Measurements from ENCODE around the gene PLVAP. TPM values are rescaled to one million over a fixed set of nuclear protein-coding genes. Genes with fewer than 3 reads are reported as not detected.

PLVAP gene
- total RNA-seq, 1 donor from 2014 or later, result not detected

- H3K27me3 Mint-ChIP-seq (ENCODE audit: low read depth), result no peaks in the 10 kb centered on the region
- intact Hi-C loops (cut with micrococcal nuclease), result no loop called here
- H3K4me3 Mint-ChIP-seq (ENCODE audit: low read depth), result peak overlapping the region; percentile 66
- no peak for DNase-seq (ENCODE audit: low spot score)
- peaks cover 30% of the 10 kb centered on the region for H3K36me3 Mint-ChIP-seq (ENCODE audit: low read depth)
- H3K27ac Mint-ChIP-seq, result peak overlapping the region; percentile 59
- H3K4me1 Mint-ChIP-seq (ENCODE audit: low read depth), result peaks cover 24% of the 10 kb centered on the region
- no peaks in the 10 kb centered on the region for H3K9me3 Mint-ChIP-seq
Observed at GRCh38 chr19:17311455-17312188, 65.5 kb downstream of the PLVAP start.

- peak overlapping the region; percentile 95 for H3K27ac Mint-ChIP-seq
- no peaks in the 10 kb centered on the region for H3K9me3 Mint-ChIP-seq
- DNase-seq (ENCODE audit: low spot score), result no peak
- intact Hi-C loops (cut with micrococcal nuclease), result loop anchor here (1.0 to 5.0 kb wide), 4 partner anchors 18 to 97 kb away; partner anchors contain the start of genes BST2, GTPBP3 and OCEL1
- H3K36me3 Mint-ChIP-seq (ENCODE audit: low read depth), result peaks cover 20% of the 10 kb centered on the region
- peak overlapping the region; percentile 98 for H3K4me3 Mint-ChIP-seq (ENCODE audit: low read depth)
- H3K4me1 Mint-ChIP-seq (ENCODE audit: low read depth), result peaks cover 26% of the 10 kb centered on the region
- no peaks in the 10 kb centered on the region for H3K27me3 Mint-ChIP-seq (ENCODE audit: low read depth)
Observed at GRCh38 chr19:17309965-17310461, 67.1 kb downstream of the PLVAP start.

GRCh38 chr19:17309198-17309964 is 67.8 kb downstream of the PLVAP start, which contains the start of gene DDA1:
DDA1 (plus strand) TSS chr19:17309563; CDS start chr19:17309655, 92 bp downstream.
- H3K4me3 Mint-ChIP-seq (ENCODE audit: low read depth), result peak within 1 kb of the TSS; percentile 98
- peak within 1 kb of the TSS; percentile 95 for H3K27ac Mint-ChIP-seq
- H3K9me3 Mint-ChIP-seq, result no peaks in the 10 kb centered on the region
- DNase-seq (ENCODE audit: low spot score), result peak; percentile 99
- H3K4me1 Mint-ChIP-seq (ENCODE audit: low read depth), result peaks cover 30% of the 10 kb centered on the region
- H3K27me3 Mint-ChIP-seq (ENCODE audit: low read depth), result no peaks in the 10 kb centered on the region
- intact Hi-C loops (cut with micrococcal nuclease), result loop anchor here (1.0 to 5.0 kb wide), 4 partner anchors 19 to 98 kb away; partner anchors contain the start of genes BST2, GTPBP3 and OCEL1
- H3K36me3 Mint-ChIP-seq (ENCODE audit: low read depth), result peaks cover 20% of the 10 kb centered on the region

GRCh38 chr19:17307876-17308377 is 69.2 kb downstream of the PLVAP start:
- no peaks in the 10 kb centered on the region for H3K27me3 Mint-ChIP-seq (ENCODE audit: low read depth)
- H3K4me3 Mint-ChIP-seq (ENCODE audit: low read depth), result peak overlapping the region; percentile 31
- H3K9me3 Mint-ChIP-seq, result no peaks in the 10 kb centered on the region
- no peak for DNase-seq (ENCODE audit: low spot score)
- H3K4me1 Mint-ChIP-seq (ENCODE audit: low read depth), result peaks cover 36% of the 10 kb centered on the region
- H3K27ac Mint-ChIP-seq, result no peak overlapping the region
- intact Hi-C loops (cut with micrococcal nuclease), result loop anchor here (5.0 kb wide), 2 partner anchors 81 to 99 kb away; partner anchors contain the start of genes BST2 and OCEL1
- peaks cover 12% of the 10 kb centered on the region for H3K36me3 Mint-ChIP-seq (ENCODE audit: low read depth)

- Mint-ChIP-seq H3K9me3 (no peaks in the 10 kb centered on the region), H3K27me3 (ENCODE audit: low read depth) (no peaks in the 10 kb centered on the region), H3K36me3 (ENCODE audit: low read depth) (peaks cover 11% of the 10 kb centered on the region), H3K4me3 (ENCODE audit: low read depth) (peak overlapping the region; percentile 87), H3K4me1 (ENCODE audit: low read depth) (peaks cover 38% of the 10 kb centered on the region), H3K27ac (peak overlapping the region; percentile 85)
- intact Hi-C loops (cut with micrococcal nuclease), result loop anchor here (5.0 kb wide), 2 partner anchors 79 to 101 kb away; partner anchors contain the start of genes BST2 and OCEL1
- no peak for DNase-seq (ENCODE audit: low spot score)
Observed at GRCh38 chr19:17306285-17306714, 70.8 kb downstream of the PLVAP start.

GRCh38 chr19:17305517-17306284 is 71.4 kb downstream of the PLVAP start, which contains the start of gene MRPL34:
MRPL34 (plus strand) TSS chr19:17305872; CDS start chr19:17305893, 21 bp downstream.
- intact Hi-C loops (cut with micrococcal nuclease), result loop anchor here (1.0 to 5.0 kb wide), 3 partner anchors 13 to 102 kb away; partner anchors contain the start of genes BST2 and OCEL1
- peak within 1 kb of the TSS; percentile 87 for H3K4me3 Mint-ChIP-seq (ENCODE audit: low read depth)
- H3K9me3 Mint-ChIP-seq, result no peaks in the 10 kb centered on the region
- peaks cover 36% of the 10 kb centered on the region for H3K4me1 Mint-ChIP-seq (ENCODE audit: low read depth)
- DNase-seq (ENCODE audit: low spot score), result peak; percentile 96
- H3K27me3 Mint-ChIP-seq (ENCODE audit: low read depth), result no peaks in the 10 kb centered on the region
- H3K27ac Mint-ChIP-seq, result peak within 1 kb of the TSS; percentile 85
- peaks cover 11% of the 10 kb centered on the region for H3K36me3 Mint-ChIP-seq (ENCODE audit: low read depth)

GRCh38 chr19:17305216-17305516 is 72.0 kb downstream of the PLVAP start:
- no peaks in the 10 kb centered on the region for H3K9me3 Mint-ChIP-seq
- H3K4me3 Mint-ChIP-seq (ENCODE audit: low read depth), result peak overlapping the region; percentile 87
- peaks cover 11% of the 10 kb centered on the region for H3K36me3 Mint-ChIP-seq (ENCODE audit: low read depth)
- H3K4me1 Mint-ChIP-seq (ENCODE audit: low read depth), result peaks cover 32% of the 10 kb centered on the region
- intact Hi-C loops (cut with micrococcal nuclease), result loop anchor here (1.0 to 5.0 kb wide), 3 partner anchors 13 to 102 kb away; partner anchors contain the start of genes BST2 and OCEL1
- H3K27me3 Mint-ChIP-seq (ENCODE audit: low read depth), result no peaks in the 10 kb centered on the region
- peak overlapping the region; percentile 85 for H3K27ac Mint-ChIP-seq
- DNase-seq (ENCODE audit: low spot score), result no peak

GRCh38 chr19:17304386-17305215 is 72.5 kb downstream of the PLVAP start:
- Mint-ChIP-seq H3K9me3 (no peaks in the 10 kb centered on the region), H3K4me1 (ENCODE audit: low read depth) (peaks cover 30% of the 10 kb centered on the region), H3K36me3 (ENCODE audit: low read depth) (peaks cover 11% of the 10 kb centered on the region), H3K27me3 (ENCODE audit: low read depth) (no peaks in the 10 kb centered on the region), H3K27ac (peak overlapping the region; percentile 85), H3K4me3 (ENCODE audit: low read depth) (peak overlapping the region; percentile 87)
- intact Hi-C loops (cut with micrococcal nuclease), result loop anchor here (1.0 to 5.0 kb wide), 3 partner anchors 12 to 103 kb away; partner anchors contain the start of genes BST2 and OCEL1
- DNase-seq (ENCODE audit: low spot score), result no peak

GRCh38 chr19:17303940-17304267 is 73.2 kb downstream of the PLVAP start:
- H3K27ac Mint-ChIP-seq, result peak overlapping the region; percentile 49
- H3K9me3 Mint-ChIP-seq, result no peaks in the 10 kb centered on the region
- no peak for DNase-seq (ENCODE audit: low spot score)
- intact Hi-C loops (cut with micrococcal nuclease), result no loop called here
- peaks cover 6% of the 10 kb centered on the region for H3K36me3 Mint-ChIP-seq (ENCODE audit: low read depth)
- H3K27me3 Mint-ChIP-seq (ENCODE audit: low read depth), result no peaks in the 10 kb centered on the region
- H3K4me1 Mint-ChIP-seq (ENCODE audit: low read depth), result peaks cover 27% of the 10 kb centered on the region
- H3K4me3 Mint-ChIP-seq (ENCODE audit: low read depth), result peak overlapping the region; percentile 61

GRCh38 chr19:17303167-17303939 is 73.8 kb downstream of the PLVAP start, which contains the start of gene ABHD8:
ABHD8 (minus strand) TSS chr19:17303425; CDS start chr19:17301616, 1,809 bp downstream.
- H3K4me1 Mint-ChIP-seq (ENCODE audit: low read depth), result peaks cover 27% of the 10 kb centered on the region
- peaks cover 9% of the 10 kb centered on the region for H3K36me3 Mint-ChIP-seq (ENCODE audit: low read depth)
- no peaks in the 10 kb centered on the region for H3K27me3 Mint-ChIP-seq (ENCODE audit: low read depth)
- peak within 1 kb of the TSS; percentile 68 for H3K4me3 Mint-ChIP-seq (ENCODE audit: low read depth)
- peak; percentile 92 for DNase-seq (ENCODE audit: low spot score)
- intact Hi-C loops (cut with micrococcal nuclease), result no loop called here
- H3K9me3 Mint-ChIP-seq, result no peaks in the 10 kb centered on the region
- H3K27ac Mint-ChIP-seq, result peak within 1 kb of the TSS; percentile 49

All from activated T-helper 2 cell treated with anti-CD3 and anti-CD28 coated beads, Interferon-gamma antibody, Interleukin-2, Interleukin-4, amounts not matched to agents 10 μg/mL and 5 μg/mL and 100 μg/mL, durations not matched to agents 14 hours and 24 hours and 36 hours (primary cell).